GM19438 (cell line): Measurements from ENCODE around the gene ERICH3.

Source experiments
- ATAC-seq: cut with Tn5 transposase; IDR thresholded peaks from one replicate; pipeline ENCODE4 v1.9.1; 2021; ENCODE audit warnings: low read depth; ENCODE audit not compliant: unreplicated experiment

ERICH3 gene

DNA sequence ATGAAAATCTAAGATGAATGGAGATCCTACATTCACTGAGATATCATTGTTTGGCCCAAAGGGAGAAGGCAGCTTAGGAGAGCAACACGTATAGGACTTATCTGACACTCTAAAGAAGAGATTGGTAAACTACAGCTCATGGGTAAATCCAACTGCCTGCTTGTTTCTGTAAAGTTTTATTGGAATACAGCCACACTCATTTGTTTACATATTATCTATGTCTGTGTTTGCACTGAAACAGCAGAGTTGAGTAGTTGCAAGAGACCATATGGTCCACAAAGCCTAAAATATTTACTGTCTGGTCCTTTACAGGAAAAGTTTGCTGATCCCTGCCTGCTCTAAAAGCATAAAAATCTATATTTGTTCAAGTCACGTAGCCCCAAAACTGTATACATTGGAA, 146.9 kb downstream of the ERICH3 start:
- ATAC-seq, result no peak

DNA sequence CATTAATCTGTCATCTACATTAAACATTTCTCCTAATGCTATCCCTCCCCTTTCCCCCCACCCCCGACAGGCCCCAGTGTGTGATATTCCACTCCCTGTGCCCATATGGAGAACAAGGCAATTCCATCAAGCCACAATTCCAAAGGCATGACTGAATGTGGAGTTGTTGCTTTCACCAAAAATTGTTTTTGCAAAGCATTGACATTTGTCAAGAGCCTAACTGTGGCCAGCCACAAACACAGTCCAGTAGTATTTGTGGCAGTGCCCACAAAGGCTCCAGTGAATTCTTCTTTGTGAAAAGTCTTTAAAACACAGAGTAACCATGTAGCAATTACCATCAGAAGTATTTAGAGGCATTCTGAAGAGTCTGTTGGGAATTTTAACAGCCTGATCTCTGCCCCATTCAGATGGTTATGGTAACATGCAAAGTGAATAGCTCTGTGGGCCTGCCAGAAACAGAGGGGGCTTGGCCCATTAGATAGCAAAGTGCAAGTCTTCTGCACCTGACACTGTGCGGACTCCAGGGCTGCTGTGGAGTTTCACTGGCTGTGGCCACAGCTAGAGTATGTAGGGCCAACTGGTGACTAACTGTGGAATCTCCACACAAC, 149.6 kb downstream of the ERICH3 start:
- no peak for ATAC-seq

DNA sequence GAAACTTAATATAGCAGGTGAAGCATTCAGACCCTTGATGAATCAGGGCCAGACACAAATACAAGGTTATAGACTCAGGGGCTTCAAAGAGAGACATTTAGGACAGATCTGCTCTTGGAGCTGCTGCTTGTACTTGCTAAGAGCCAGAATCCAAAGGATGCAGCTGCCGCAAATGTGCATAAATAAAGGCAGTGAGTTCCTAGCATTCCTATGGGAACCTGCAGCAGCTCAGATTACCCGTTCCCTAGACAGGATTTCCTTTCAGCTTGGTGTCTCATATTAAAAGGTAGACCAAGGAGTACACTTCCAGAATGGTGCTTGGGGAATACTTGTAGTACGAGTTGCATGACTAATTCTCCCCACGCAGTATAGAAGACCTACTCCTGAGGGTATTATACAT, 151.4 kb downstream of the ERICH3 start:
- no peak for ATAC-seq
